COLO668 (cell line): ENCODE measurements around the gene TXNL1.

Experiments used
- DNase-seq: peaks from one replicate; lab custom pipeline; 2025; ENCODE audit not compliant: unreplicated experiment; lab: John Stamatoyannopoulos, UW

TXNL1 gene

GRCh38 chr18:56570978-56571377 is 67.4 kb downstream of the TXNL1 start:
- no peak for DNase-seq

GRCh38 chr18:56569416-56569815 is 69.0 kb downstream of the TXNL1 start:
- DNase-seq, result no peak

GRCh38 chr18:56568986-56569385 is 69.4 kb downstream of the TXNL1 start:
- DNase-seq, result no peak

- DNase-seq, result no peak
Observed at GRCh38 chr18:56565551-56566345, 72.6 kb downstream of the TXNL1 start.

- DNase-seq, result no peak
Observed at GRCh38 chr18:56565046-56565445, 73.3 kb downstream of the TXNL1 start.

- peak; percentile 41 for DNase-seq
Observed at GRCh38 chr18:56563568-56563967, 74.8 kb downstream of the TXNL1 start.

- DNase-seq, result no peak
Observed at GRCh38 chr18:56562479-56562878, 75.9 kb downstream of the TXNL1 start.

- no peak for DNase-seq
Observed at GRCh38 chr18:56560992-56561391, 77.4 kb downstream of the TXNL1 start.

- DNase-seq, result no peak
Observed at GRCh38 chr18:56559044-56559443, 79.3 kb downstream of the TXNL1 start.

GRCh38 chr18:56556907-56557306 is 81.5 kb downstream of the TXNL1 start:
- no peak for DNase-seq

GRCh38 chr18:56550121-56550520 is 88.3 kb downstream of the TXNL1 start:
- DNase-seq, result no peak
